ENCODE measurements around the gene LRRC23. TPM values are rescaled to one million over a fixed set of nuclear protein-coding genes. Genes with fewer than 3 reads are reported as not detected.

The LRRC23 gene
- total RNA-seq, 4 donors from 2014 or later = 8.8 to 16.6 (median 13.6) TPM

DNA sequence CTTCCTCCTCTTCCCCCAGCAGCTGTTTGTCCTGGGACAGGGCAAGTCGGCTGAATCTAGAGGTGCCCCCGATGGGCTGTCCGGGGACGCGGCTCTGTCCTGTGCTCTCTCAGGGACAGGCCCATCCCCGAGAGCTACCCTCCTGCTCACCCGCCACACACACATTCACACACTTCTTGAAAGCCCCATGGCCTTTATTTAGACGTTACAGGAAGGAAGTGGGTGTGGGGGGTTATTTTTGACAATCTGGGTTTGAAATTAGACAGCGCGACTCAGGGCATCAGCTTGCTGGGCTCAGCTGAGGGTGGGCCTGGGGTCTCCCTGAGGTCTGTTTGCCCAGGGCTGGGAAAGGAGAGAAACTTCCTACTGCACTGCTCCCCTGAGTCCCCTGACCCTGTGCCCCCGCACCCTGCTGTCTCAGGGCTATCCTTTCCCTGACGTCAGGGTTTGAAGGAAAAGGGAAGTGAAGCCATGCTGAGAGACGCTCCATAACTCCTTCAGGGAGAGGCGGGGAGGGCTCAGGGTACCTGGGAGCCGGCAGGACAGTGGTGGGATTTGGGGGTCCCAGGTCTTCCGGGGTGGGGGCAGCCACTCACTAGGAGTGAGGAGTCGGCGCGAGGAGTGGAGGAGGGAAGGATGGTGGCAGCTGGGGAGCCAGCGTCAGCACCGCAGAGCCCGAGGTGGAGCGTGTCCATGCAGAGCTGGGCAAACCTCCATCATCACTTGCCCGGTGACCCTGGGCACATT is 54.6 kb downstream of the LRRC23 start:
- ATAC-seq = peak; percentile 20
- no peaks in the 10 kb centered on the region for H3K36me3 ChIP-seq
- H3K4me3 ChIP-seq = no peak overlapping the region
- no peaks in the 10 kb centered on the region for H3K27me3 ChIP-seq
- WGBS, 2 donors (ENCODE audit: low coverage in 1 of 2) = 67 to 83% methylated on average over 3 to 7 of the region's 24 CpGs
- no peak for TF ChIP-seq POLR2A (IDR thresholded peaks at IDR 0.05)
- no peak for TF ChIP-seq EP300 (IDR thresholded peaks at IDR 0.05)
- no peak for TF ChIP-seq POLR2AphosphoS5 (IDR thresholded peaks at IDR 0.05)
- TF ChIP-seq, protein P1, sequence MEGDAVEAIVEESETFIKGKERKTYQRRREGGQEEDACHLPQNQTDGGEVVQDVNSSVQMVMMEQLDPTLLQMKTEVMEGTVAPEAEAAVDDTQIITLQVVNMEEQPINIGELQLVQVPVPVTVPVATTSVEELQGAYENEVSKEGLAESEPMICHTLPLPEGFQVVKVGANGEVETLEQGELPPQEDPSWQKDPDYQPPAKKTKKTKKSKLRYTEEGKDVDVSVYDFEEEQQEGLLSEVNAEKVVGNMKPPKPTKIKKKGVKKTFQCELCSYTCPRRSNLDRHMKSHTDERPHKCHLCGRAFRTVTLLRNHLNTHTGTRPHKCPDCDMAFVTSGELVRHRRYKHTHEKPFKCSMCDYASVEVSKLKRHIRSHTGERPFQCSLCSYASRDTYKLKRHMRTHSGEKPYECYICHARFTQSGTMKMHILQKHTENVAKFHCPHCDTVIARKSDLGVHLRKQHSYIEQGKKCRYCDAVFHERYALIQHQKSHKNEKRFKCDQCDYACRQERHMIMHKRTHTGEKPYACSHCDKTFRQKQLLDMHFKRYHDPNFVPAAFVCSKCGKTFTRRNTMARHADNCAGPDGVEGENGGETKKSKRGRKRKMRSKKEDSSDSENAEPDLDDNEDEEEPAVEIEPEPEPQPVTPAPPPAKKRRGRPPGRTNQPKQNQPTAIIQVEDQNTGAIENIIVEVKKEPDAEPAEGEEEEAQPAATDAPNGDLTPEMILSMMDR (IDR thresholded peaks at IDR 0.05) = no peak
- peak overlapping the region in 2 of 4 donors; percentile 31 to 81 for H3K27ac ChIP-seq
- peaks cover 0 to 51% (median 5%) of the 10 kb centered on the region in 3 donors for H3K4me1 ChIP-seq
- no peaks in the 10 kb centered on the region for H3K9me3 ChIP-seq

DNA sequence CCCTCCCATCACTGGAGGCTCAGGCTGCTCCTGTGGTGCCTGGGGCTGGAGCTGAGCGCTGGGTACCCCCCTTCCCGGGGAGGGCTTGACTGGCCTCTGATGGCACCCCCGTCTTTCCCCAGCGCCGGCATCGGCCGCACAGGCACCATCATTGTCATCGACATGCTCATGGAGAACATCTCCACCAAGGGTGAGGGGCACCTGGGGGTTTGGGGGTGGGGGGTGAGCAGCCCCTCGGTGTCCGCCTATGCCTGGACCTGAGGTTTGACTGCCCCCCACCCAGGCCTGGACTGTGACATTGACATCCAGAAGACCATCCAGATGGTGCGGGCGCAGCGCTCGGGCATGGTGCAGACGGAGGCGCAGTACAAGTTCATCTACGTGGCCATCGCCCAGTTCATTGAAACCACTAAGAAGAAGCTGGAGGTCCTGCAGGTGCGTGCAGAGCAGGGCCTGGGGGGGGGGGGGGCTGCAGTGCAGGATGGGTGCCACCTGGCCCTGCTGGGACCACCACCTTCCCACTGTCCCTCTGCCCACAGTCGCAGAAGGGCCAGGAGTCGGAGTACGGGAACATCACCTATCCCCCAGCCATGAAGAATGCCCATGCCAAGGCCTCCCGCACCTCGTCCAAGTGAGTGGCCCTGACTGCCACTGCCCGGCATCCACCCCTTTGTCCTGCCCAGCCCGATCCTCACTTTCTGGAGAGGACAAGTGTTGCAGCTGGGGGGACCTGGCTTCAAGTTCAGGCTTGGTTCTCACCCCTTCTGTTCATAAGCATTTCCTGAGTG is 55.4 kb downstream of the LRRC23 start:
- no peak for ATAC-seq
- no peaks in the 10 kb centered on the region for H3K27me3 ChIP-seq
- peak overlapping the region in 1 of 4 donors; percentile 81 for H3K27ac ChIP-seq
- H3K9me3 ChIP-seq = no peaks in the 10 kb centered on the region
- H3K4me3 ChIP-seq = no peak overlapping the region
- WGBS, 2 donors (ENCODE audit: low coverage in 1 of 2) = 100% methylated on average over 2 of the region's 26 CpGs; no CpG with 5 or more reads in 1 of the 2 donors
- H3K4me1 ChIP-seq = peaks cover 0 to 58% (median 9%) of the 10 kb centered on the region in 3 donors
- TF ChIP-seq POLR2AphosphoS5 (IDR thresholded peaks at IDR 0.05) (no peak), EP300 (IDR thresholded peaks at IDR 0.05) (no peak)
- TF ChIP-seq, protein P1 (IDR thresholded peaks at IDR 0.05) = no peak
- peaks cover 0 to 5% of the 10 kb centered on the region in 2 donors for H3K36me3 ChIP-seq

DNA sequence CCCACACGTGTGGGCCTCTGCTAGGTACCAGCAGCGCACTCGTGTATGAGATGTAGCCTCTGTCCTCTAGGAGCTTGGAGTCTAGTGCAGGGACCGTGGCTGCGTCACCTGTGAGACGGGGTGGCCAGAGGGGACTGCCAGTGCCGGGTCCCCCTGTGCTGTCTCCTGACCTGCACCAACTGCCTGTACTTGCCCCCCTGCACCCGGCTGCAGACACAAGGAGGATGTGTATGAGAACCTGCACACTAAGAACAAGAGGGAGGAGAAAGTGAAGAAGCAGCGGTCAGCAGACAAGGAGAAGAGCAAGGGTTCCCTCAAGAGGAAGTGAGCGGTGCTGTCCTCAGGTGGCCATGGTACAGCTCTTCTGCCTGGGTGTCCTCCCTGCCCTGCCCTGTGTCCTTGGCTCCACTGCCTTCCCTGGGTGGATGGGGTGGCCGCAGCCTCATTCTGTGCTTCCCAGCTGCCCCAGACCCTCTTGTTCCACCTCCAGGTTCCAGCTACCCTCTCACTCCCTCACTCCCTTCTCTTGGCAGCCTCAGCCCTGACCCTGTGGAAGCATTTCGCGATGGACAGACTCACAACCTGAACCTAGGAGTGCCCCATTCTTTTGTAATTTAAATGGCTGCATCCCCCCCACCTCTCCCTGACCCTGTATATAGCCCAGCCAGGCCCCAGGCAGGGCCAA is 56.1 kb downstream of the LRRC23 start:
- peaks cover 0 to 63% (median 9%) of the 10 kb centered on the region in 3 donors for H3K4me1 ChIP-seq
- WGBS, 2 donors (ENCODE audit: low coverage in 1 of 2) = 59% methylated on average over 5 of the region's 13 CpGs; no CpG with 5 or more reads in 1 of the 2 donors
- no peaks in the 10 kb centered on the region for H3K9me3 ChIP-seq
- peak overlapping the region in 1 of 2 donors; percentile 26 for H3K4me3 ChIP-seq
- peak overlapping the region in 3 of 4 donors; percentile 63 to 82 (median 81) for H3K27ac ChIP-seq
- peaks cover 0 to 13% of the 10 kb centered on the region in 2 donors for H3K36me3 ChIP-seq
- no peaks in the 10 kb centered on the region for H3K27me3 ChIP-seq
- ATAC-seq = no peak
- no peak for TF ChIP-seq POLR2AphosphoS5 (IDR thresholded peaks at IDR 0.05)
- TF ChIP-seq, protein P1 (IDR thresholded peaks at IDR 0.05) = no peak
- no peak for TF ChIP-seq EP300 (IDR thresholded peaks at IDR 0.05)
- TF ChIP-seq POLR2A (IDR thresholded peaks at IDR 0.05) = no peak

DNA sequence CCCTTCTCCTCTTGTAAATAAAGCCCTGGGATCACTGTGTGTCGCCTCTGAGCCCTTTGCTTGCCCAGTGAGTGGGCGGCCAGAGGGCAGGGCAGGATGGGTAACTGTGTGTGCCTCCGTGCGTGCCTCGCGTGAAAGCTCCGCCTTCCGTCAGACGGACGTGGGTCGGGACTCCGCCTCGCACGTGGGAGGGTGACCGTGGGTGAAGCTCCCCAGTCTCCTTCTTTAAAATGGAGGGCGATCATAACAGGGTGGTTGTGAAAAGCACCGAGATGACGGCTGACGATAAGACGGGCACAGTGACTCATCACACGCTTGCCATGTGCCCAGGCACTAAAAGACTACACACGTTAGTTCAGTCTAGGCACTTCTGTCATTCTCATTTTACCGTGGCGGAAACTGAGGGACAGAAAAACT is 56.7 kb downstream of the LRRC23 start:
- 48% methylated on average over 8 of the region's 24 CpGs; no CpG with 5 or more reads in 1 of the 2 donors for WGBS, 2 donors (ENCODE audit: low coverage in 1 of 2)
- no peak for ATAC-seq

More for the DNA sequence above, 56.7 kb downstream of the LRRC23 start:
- Histone ChIP-seq H3K27ac (peak overlapping the region in 3 of 4 donors; percentile 63 to 82 (median 81)), H3K4me3 (peak overlapping the region in 1 of 2 donors; percentile 26), H3K36me3 (peaks cover 0 to 18% of the 10 kb centered on the region in 2 donors), H3K9me3 (no peaks in the 10 kb centered on the region), H3K4me1 (peaks cover 0 to 63% (median 9%) of the 10 kb centered on the region in 3 donors), H3K27me3 (no peaks in the 10 kb centered on the region)
- TF ChIP-seq EP300 (IDR thresholded peaks at IDR 0.05) (no peak), POLR2A (IDR thresholded peaks at IDR 0.05) (peak in 1 of 2 donors; percentile 11), POLR2AphosphoS5 (IDR thresholded peaks at IDR 0.05) (no peak)
- TF ChIP-seq, protein P1 (IDR thresholded peaks at IDR 0.05) = no peak
